NOMO-1 treated with dmso at 0.1 percent for 144 hours (cell line): ENCODE data around the gene RER1.

Experiments
- DNase-seq: peaks from one replicate; lab custom pipeline; 2025; ENCODE audit not compliant: unreplicated experiment; lab: John Stamatoyannopoulos, UW

Gene RER1

GRCh38 chr1:2375923-2376260, 15.7 kb upstream of the RER1 start:
- DNase-seq, result no peak

- DNase-seq, result no peak
Measured at GRCh38 chr1:2376261-2376741, 15.3 kb upstream of the RER1 start.

DNA sequence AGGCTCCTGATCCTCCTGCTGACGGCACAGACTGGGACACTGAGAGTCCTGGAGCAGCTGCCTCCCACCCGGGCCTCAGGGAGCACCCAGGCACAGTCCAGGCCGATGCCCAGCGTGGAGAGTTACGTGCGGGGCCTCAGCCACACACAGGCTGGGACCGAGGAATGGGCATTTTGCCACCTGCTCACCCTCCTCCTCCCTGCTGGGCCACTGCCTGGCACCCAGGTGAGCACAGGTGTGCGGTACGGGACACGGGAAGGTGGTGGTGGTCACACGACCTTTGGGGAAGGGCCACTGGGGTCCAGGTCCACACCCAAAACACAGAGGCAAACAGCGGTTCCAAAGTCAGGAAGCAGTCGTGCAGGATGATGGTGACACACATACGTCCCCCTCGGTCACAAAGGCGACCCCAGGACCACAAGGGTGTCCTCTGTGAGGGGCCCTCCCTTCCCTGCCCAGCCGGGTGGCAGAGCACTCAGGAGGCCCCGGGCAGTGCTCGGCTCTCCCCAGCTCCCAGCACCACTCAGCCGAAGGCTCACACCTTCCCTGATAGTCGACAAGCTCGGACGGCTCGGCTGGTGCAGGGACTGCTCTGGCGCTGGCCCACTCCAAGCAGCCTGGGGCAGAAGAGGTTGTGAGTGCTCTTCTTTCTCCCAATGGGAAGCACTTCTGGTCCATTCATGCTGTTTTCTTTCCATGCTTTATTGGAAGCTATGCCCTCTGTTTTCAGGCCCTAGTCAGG, 14.5 kb upstream of the RER1 start:
- DNase-seq, result no peak

DNA sequence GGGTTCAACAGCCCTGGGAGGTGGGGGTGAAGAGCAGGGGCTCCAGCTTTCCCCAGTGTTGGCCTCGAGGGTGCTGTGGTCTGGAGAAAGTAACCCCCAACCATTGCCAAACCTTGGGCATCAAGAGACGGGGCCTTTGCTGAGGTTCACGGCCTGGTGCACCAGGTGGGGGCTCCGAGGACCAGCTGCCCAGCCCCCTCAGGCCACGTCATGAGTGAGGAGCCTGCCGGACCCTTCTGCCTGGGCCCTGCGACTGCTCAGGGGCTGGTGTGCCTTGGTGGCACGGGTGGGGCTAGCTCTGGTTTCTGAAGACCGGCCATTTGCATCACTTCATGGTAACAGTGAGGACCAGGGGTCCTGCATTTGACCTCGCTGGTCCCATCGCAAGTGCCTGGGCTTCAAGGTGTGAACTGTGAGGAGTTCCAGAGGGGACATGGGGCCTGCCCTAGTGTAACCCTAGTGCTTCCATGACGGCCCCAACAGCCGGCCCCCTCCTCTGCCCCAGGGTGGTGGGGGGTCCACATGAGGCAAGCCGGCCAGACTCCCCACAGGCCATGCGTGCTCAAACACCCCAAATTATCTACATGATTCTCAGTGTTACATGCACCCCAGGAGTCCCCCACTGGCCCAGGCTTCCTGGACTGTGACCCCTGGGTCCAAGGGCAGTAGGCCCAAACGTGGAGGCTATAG, 13.7 kb upstream of the RER1 start:
- DNase-seq, result no peak

DNA sequence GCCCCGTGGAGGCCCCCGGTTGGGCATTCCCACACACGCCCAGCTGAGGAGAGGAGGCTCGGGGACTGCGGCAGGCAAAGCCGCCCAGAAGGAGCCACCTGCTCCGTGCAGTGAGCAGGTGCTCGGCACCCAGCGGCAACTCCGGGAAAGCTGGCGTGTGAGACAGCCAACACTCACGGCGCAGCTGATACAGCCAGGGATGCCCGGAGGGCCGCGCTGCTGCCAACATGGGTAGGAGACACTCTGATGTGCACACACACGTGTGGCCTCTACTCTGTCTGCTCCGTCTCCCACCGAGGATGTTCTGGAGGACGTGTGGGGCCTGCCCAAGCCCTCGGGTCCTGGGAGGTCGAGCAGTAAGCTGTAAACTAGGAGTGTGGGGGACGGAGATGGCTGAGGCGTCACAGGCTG, 13.2 kb upstream of the RER1 start:
- no peak for DNase-seq

GRCh38 chr1:2378956-2379732, 12.5 kb upstream of the RER1 start:
- DNase-seq, result no peak

DNA sequence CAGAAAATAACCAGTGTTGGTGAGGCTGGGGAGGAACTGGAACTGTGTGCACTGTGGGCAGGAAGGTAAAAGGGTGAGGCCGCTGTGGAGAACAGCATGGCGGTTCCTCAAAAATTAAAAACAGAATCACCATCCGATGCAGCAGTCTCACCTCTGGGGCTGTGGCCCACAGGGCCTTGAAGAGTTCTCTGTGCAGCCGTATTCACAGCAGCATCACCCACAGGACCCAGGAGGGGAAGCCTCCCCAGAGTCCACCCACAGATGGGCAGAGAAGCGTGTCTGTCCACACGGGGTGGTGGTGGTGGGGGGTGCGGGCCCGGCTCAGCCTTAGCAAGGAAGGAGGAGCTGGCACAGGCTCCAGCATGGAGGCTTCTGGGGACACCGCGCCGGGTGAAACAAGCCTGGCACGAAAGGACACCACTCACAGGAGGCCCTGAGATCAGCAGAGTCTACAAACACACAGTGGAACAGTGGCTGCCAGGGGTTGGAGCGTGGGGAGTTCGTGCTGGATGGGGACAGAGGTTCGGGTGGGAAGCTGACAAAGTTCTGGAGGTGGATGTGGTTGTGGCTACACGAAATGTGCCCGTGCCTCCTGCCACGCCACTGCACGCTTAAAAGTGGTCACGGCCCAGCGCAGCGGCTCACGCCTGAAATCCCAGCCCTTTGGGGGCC, 11.8 kb upstream of the RER1 start:
- no peak for DNase-seq

- DNase-seq, result no peak
Measured at GRCh38 chr1:2380816-2381591, 10.6 kb upstream of the RER1 start.

- DNase-seq, result peak; percentile 5
Measured at GRCh38 chr1:2381741-2382620, 9.7 kb upstream of the RER1 start.

GRCh38 chr1:2382621-2383361, 8.8 kb upstream of the RER1 start:
- DNase-seq, result no peak

GRCh38 chr1:2383576-2383975, 8.1 kb upstream of the RER1 start:
- no peak for DNase-seq

DNA sequence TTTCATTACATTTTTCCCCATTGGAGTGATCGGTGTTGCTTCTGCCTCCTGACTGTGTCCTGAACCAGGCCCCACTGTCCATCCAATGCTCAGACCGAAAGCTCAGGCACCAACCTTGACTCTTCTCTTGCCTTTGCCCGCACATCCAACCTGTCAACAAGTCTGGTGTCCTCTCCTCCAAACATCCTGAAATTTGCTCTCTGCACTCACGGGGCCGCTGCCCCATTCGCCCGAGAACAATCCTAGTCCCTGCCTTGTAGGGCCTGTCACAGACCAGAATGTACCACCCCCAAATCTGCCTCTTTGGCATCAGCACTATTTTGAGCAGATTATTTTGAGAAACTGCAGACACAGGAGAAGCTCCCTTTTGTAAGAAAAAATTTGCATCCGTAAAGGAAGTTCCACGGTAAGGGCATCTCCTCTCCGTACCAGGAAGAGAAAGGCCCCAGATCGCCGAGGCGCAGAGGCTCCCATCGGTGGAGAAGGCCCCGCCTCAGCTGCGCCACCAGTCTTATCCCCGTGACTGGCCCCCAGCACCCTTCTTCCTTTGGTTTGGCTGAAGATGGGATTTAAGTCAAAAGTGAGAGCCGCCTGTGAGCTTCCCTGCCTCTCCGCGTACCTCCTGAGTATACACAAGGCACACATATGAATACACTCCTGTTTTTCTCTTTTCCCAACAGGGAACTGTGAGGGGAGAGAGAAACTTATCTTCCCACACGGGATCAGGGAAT, 7.3 kb upstream of the RER1 start:
- no peak for DNase-seq

DNA sequence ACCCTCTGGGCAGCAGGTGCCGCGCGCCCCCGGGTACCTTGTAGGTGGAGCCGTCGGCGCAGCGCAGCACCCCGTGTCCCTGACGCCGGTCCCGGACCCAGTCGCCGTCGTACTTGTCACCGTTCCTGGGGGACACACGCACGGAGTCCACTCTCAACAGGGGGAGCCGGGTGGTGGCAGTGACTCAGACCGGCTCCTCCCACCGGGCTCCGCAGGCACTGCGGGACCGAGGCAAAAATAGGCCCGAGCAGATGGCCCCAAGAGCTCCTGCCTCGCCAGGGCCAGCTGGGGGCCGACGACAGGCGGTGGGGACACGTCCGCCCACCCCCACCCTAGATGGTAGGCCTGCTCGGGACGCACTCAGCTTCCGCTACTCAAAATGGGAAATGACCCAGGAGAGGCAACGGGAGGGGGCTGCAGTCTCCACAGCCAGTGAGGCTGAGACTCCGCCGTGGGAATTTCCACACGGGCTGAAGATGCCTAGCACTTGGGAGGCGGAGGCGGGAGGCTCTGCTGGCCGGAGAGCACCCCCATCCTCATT, 6.6 kb upstream of the RER1 start:
- DNase-seq, result no peak

- DNase-seq, result no peak
Measured at GRCh38 chr1:2385606-2386280, 5.9 kb upstream of the RER1 start.

DNA sequence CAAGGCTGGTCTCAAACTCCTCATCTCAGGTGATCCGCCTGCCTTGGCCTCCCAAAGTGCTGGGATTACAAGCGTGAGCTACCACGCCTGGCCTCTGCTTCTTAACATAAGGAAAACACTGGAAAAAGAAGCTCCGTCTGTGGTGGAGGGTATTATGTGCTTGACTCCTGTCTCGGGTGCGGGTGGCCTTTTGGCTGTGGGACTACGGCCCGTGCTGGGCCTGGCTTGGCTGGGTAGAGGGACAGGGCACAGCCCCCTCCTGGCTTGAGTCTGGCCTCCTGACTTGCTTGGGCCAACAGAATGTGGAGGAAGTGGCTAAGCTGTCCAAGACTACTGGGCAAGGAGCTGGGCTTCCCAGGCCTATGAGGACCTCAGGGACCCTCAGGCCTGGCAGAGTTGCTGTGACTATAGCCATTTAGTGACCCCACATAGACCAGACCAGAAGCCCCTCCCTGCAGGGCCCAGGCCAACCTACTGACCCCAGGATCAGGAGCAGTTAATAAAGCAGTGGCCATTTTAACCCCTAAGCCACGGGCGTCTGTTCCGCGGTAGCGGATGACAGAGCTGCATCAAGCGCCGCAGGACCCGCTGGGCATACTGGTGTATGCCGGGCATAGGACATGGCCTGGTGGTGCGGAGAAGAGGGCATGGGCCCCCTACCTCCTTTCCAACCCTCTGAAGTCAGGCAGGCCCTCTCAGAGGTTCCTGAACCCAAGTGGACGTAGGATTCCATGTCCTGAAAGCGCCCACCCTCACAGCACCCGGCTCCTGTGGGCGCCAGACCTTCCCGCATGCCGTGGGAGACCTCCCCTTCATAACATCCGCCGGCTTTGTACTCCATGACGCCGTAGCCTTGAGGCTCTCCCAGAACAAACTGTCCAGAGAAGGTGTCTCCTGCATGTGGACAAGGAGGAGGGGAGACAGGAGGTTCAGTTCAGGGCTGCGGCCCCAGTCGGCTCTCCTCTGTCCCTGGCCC, 4.7 kb upstream of the RER1 start:
- DNase-seq, result no peak
